Activated CD4-positive, alpha-beta T cell treated with anti-CD3 and anti-CD28 coated beads for 4 hours (primary cell): Measurements from ENCODE around the gene SYNJ2.
"Not testable (repeated sequence)": the region's sequence is repeated elsewhere in the genome, so short reads cannot be mapped to it uniquely, and the experiment has no call there.

Experiments
- DNase-seq, 2 donors: peaks; one replicate each; pipeline ENCODE4 v3.0.0-alpha.2; 2020

Gene SYNJ2

GRCh38 chr6:157981395-157982101 lies at the start of gene SYNJ2:
Gene SYNJ2 (plus strand): TSS chr6:157981863. CDS start chr6:157981962, 99 bp downstream.
- peak; percentile 87 for DNase-seq

GRCh38 chr6:157935786-157936185 lies 45.9 kb upstream of the SYNJ2 start:
- no peak for DNase-seq

- DNase-seq: no peak
Observed at GRCh38 chr6:157937318-157937717, 44.3 kb upstream of the SYNJ2 start.

GRCh38 chr6:157937916-157938315 lies 43.7 kb upstream of the SYNJ2 start:
- no peak for DNase-seq

GRCh38 chr6:157940375-157941036 lies 41.2 kb upstream of the SYNJ2 start:
- peak; percentile 38 to 55 for DNase-seq

- no peak for DNase-seq
Observed at GRCh38 chr6:157941101-157941863, 40.4 kb upstream of the SYNJ2 start.

GRCh38 chr6:157942351-157942750 lies 39.3 kb upstream of the SYNJ2 start:
- DNase-seq: no peak

GRCh38 chr6:157943249-157943963 lies 38.3 kb upstream of the SYNJ2 start:
- no peak for DNase-seq

GRCh38 chr6:157943964-157944283 lies 37.7 kb upstream of the SYNJ2 start:
- no peak for DNase-seq

GRCh38 chr6:157944983-157945931 lies 36.4 kb upstream of the SYNJ2 start:
- peak; percentile 60 to 64 for DNase-seq

GRCh38 chr6:157946053-157946617 lies 35.5 kb upstream of the SYNJ2 start:
- no peak for DNase-seq

- DNase-seq: no peak
Observed at GRCh38 chr6:157946865-157947532, 34.7 kb upstream of the SYNJ2 start.

- not testable (repeated sequence) for DNase-seq
Observed at GRCh38 chr6:157950899-157951298, 30.8 kb upstream of the SYNJ2 start.

GRCh38 chr6:157951828-157952227 lies 29.8 kb upstream of the SYNJ2 start:
- no peak for DNase-seq

GRCh38 chr6:157952861-157953351 lies 28.8 kb upstream of the SYNJ2 start:
- DNase-seq: no peak

- DNase-seq: no peak
Observed at GRCh38 chr6:157953580-157954091, 28.0 kb upstream of the SYNJ2 start.

GRCh38 chr6:157954150-157955117 lies 27.2 kb upstream of the SYNJ2 start:
- DNase-seq: no peak

- no peak for DNase-seq
Observed at GRCh38 chr6:157955675-157956074, 26.0 kb upstream of the SYNJ2 start.

- no peak for DNase-seq
Observed at GRCh38 chr6:157956171-157956730, 25.4 kb upstream of the SYNJ2 start.
